H9 (cell line): Measurements from ENCODE around the gene SUPT20HL1. TPM values are rescaled to one million over a fixed set of nuclear protein-coding genes. Genes with fewer than 3 reads are reported as not detected.

ENCODE experiments used
- DNase-seq: peaks from one replicate; pipeline ENCODE4 v3.0.0-alpha.2; 2017
- H2AFZ ChIP-seq: one replicate; pipeline ENCODE4 v1.6.1; 2013; ENCODE audit warnings: mild to moderate bottlenecking, low read length, control low read depth, moderate library complexity
- H2AK5ac ChIP-seq: 2 replicates; pipeline ENCODE4 v1.6.1; 2013; ENCODE audit warnings: low read length, control low read depth, mixed read lengths; ENCODE audit not compliant: insufficient read length
- H2BK120ac ChIP-seq: one replicate; pipeline ENCODE4 v1.6.1; 2013; ENCODE audit warnings: low read depth, mild to moderate bottlenecking, low read length, control low read depth, inconsistent platforms; ENCODE audit not compliant: poor library complexity, severe bottlenecking
- H2BK12ac ChIP-seq: 2 replicates; pipeline ENCODE4 v1.6.1; 2013; ENCODE audit warnings: low read length, control low read depth, mixed read lengths, low read depth; ENCODE audit not compliant: insufficient read length
- H2BK15ac ChIP-seq: 2 replicates; pipeline ENCODE4 v1.6.1; 2013; ENCODE audit warnings: low read depth, low read length, control low read depth
- H2BK20ac ChIP-seq: one replicate; pipeline ENCODE4 v1.6.1; 2013; ENCODE audit warnings: low read depth, mild to moderate bottlenecking, low read length, control low read depth, inconsistent platforms; ENCODE audit not compliant: poor library complexity, severe bottlenecking
- H2BK5ac ChIP-seq: 2 replicates; pipeline ENCODE4 v1.6.1; 2013; ENCODE audit warnings: low read length, control low read depth, mixed read lengths; ENCODE audit not compliant: insufficient read length
- H3K14ac ChIP-seq: 2 replicates; pipeline ENCODE4 v1.6.1; 2013; ENCODE audit warnings: low read length, control low read depth; ENCODE audit not compliant: insufficient read depth
- H3K18ac ChIP-seq: 2 replicates; pipeline ENCODE4 v1.6.1; 2013; ENCODE audit warnings: low read depth, mild to moderate bottlenecking, mixed read lengths, low read length, control low read depth; ENCODE audit not compliant: insufficient read length
- H3K23ac ChIP-seq: 2 replicates; pipeline ENCODE4 v1.6.1; 2013; ENCODE audit warnings: low read length, control low read depth, mixed read lengths, low read depth; ENCODE audit not compliant: insufficient read length
- H3K23me2 ChIP-seq: 2 replicates; pipeline ENCODE4 v1.6.1; 2013; ENCODE audit warnings: low read depth, mild to moderate bottlenecking, mixed read lengths, low read length, control low read depth; ENCODE audit not compliant: insufficient read length, poor library complexity, severe bottlenecking
- H3K27ac ChIP-seq: 2 replicates; pipeline ENCODE4 v1.5.1; 2013; ENCODE audit warnings: low read length, control low read depth, mixed read lengths, low read depth; ENCODE audit not compliant: insufficient read length
- H3K27me3 ChIP-seq: 2 replicates; pipeline ENCODE4 v1.6.1; 2013; ENCODE audit warnings: low read length, control low read depth, inconsistent platforms; ENCODE audit not compliant: insufficient read depth
- H3K4ac ChIP-seq: 2 replicates; pipeline ENCODE4 v1.6.1; 2013; ENCODE audit warnings: low read depth, mild to moderate bottlenecking, control low read depth, inconsistent platforms, low read length, moderate library complexity
- H3K4me1 ChIP-seq: 2 replicates; pipeline ENCODE4 v1.6.1; 2013; ENCODE audit warnings: low read length, control low read depth, inconsistent platforms; ENCODE audit not compliant: insufficient read depth
- H3K4me2 ChIP-seq: 2 replicates; pipeline ENCODE4 v1.6.1; 2013; ENCODE audit warnings: low read length, control low read depth, mixed read lengths; ENCODE audit not compliant: insufficient read length, insufficient read depth
- H3K56ac ChIP-seq: 2 replicates; pipeline ENCODE4 v1.6.1; 2013; ENCODE audit warnings: low read depth, mild to moderate bottlenecking, mixed read lengths, low read length, control low read depth; ENCODE audit not compliant: insufficient read length
- H3K79me1 ChIP-seq: 2 replicates; pipeline ENCODE4 v1.6.1; 2013; ENCODE audit warnings: low read depth, mild to moderate bottlenecking, moderate library complexity, low read length, control low read depth, inconsistent platforms; ENCODE audit not compliant: insufficient read depth, poor library complexity, severe bottlenecking
- H3K79me2 ChIP-seq: 2 replicates; pipeline ENCODE4 v1.6.1; 2013; ENCODE audit warnings: low read length, control low read depth, inconsistent platforms; ENCODE audit not compliant: insufficient read depth
- H3K9ac ChIP-seq: 2 replicates; pipeline ENCODE4 v1.6.1; 2013; ENCODE audit warnings: low read length, control low read depth, mixed read lengths; ENCODE audit not compliant: insufficient read length; ENCODE audit errors: extremely low read depth
- H3K9me3 ChIP-seq: one replicate; pipeline ENCODE4 v1.6.1; 2013; ENCODE audit warnings: low read depth, low read length, inconsistent platforms; ENCODE audit not compliant: control insufficient read depth
- H3T11ph ChIP-seq: one replicate; pipeline ENCODE4 v1.6.1; 2013; ENCODE audit warnings: mild to moderate bottlenecking, low read length, control low read depth, inconsistent platforms
- H4K20me1 ChIP-seq: one replicate; pipeline ENCODE4 v1.6.1; 2013; ENCODE audit not compliant: control insufficient read depth, insufficient read length, insufficient read depth
- H4K5ac ChIP-seq: 2 replicates; pipeline ENCODE4 v1.6.1; 2013; ENCODE audit warnings: low read depth, mild to moderate bottlenecking, mixed read lengths, low read length, control low read depth; ENCODE audit not compliant: insufficient read length
- H4K8ac ChIP-seq: replicated peaks from 2 replicates; pipeline ENCODE4 v1.6.1; 2013; ENCODE audit warnings: low read length, control low read depth, mixed read lengths, low read depth; ENCODE audit not compliant: insufficient read length
- H4K91ac ChIP-seq: 2 replicates; pipeline ENCODE4 v1.6.1; 2013; ENCODE audit warnings: low read depth, mild to moderate bottlenecking, moderate library complexity, mixed read lengths, low read length, control low read depth; ENCODE audit not compliant: insufficient read length
- H3K27ac Mint-ChIP-seq, 3 experiments: 2 replicates in 2 of 3; 3 replicates in 1 of 3; pipeline ENCODE4 v1.8.0; 2020 to 2021; ENCODE audit warnings: mixed read lengths in 3 of 3, mild to moderate bottlenecking in 1 of 3, moderate library complexity in 1 of 3
- H3K27me3 Mint-ChIP-seq: 2 replicates; pipeline ENCODE4 v1.8.0; 2021; ENCODE audit warnings: low read depth, mild to moderate bottlenecking, moderate library complexity, mixed read lengths
- H3K36me3 Mint-ChIP-seq, 3 experiments: 2 replicates in 2 of 3; 3 replicates in 1 of 3; pipeline ENCODE4 v1.8.0; 2020 to 2021; ENCODE audit warnings: low read depth in 3 of 3, mixed read lengths in 3 of 3; ENCODE audit not compliant: insufficient read depth in 1 of 3
- H3K4me1 Mint-ChIP-seq, 2 experiments: 2 replicates each; pipeline ENCODE4 v1.8.0; 2020; ENCODE audit warnings: mixed read lengths in 2 of 2
- H3K4me3 Mint-ChIP-seq, 2 experiments: 2 replicates in 1 of 2; 3 replicates in 1 of 2; pipeline ENCODE4 v1.8.0; 2020 to 2021; ENCODE audit warnings: mild to moderate bottlenecking in 2 of 2, mixed read lengths in 2 of 2, moderate library complexity in 1 of 2
- H3K9me3 Mint-ChIP-seq, 2 experiments: 2 replicates in 1 of 2; 3 replicates in 1 of 2; pipeline ENCODE4 v1.8.0; 2020; ENCODE audit warnings: mild to moderate bottlenecking in 2 of 2, mixed read lengths in 2 of 2, moderate library complexity in 1 of 2
- CTCF ChIP-seq: fragments of 200-600 bp; sonication (generic); conservative IDR thresholded peaks from 3 replicates; pipeline ENCODE4 v1.8.0; 2021; ENCODE audit warnings: antibody characterized with exemption, mild to moderate bottlenecking
- WGBS: extraction: QIAGEN DNeasy Blood & Tissue Kit; methylation state at CpG from one replicate; pipeline ENCODE4 v1.1.7; 2013; ENCODE audit warnings: missing lambda C conversion rate, low lambda C conversion rate, mixed read lengths; ENCODE audit not compliant: insufficient read length; ENCODE audit errors: extremely low coverage; 5-methylcytosine and 5-hydroxymethylcytosine counted together
- total RNA-seq: library from RNA; stranded (reverse); gene quantifications from 2 replicates; pipeline ENCODE4 v1.2.1, GENCODE V29; 2021

The SUPT20HL1 gene
- total RNA-seq, 1 experiment from 2014 or later: not detected

- H3K27ac Mint-ChIP-seq: peak overlapping the region in 2 of 3 experiments; percentile 27 to 94; a peak in 1 of 7 replicates
- Histone ChIP-seq H3K23me2 (no peaks in the 10 kb centered on the region), H3T11ph (no peak overlapping the region), H3K4ac (no peak overlapping the region), H4K20me1 (no peaks in the 10 kb centered on the region), H3K79me2 (no peaks in the 10 kb centered on the region), H2AK5ac (no peak overlapping the region), H2BK20ac (no peak overlapping the region), H3K14ac (no peak overlapping the region), H2BK12ac (no peak overlapping the region), H3K4me2 (no peak overlapping the region), H2BK120ac (no peak overlapping the region), H4K91ac (no peak overlapping the region), H3K9ac (no peak overlapping the region), H3K4me1 (peaks cover 16% of the 10 kb centered on the region; the same call in 1 of the 2 replicates), H3K23ac (no peak overlapping the region), H3K18ac (no peak overlapping the region), H4K8ac (no peak overlapping the region), H3K27ac (no peak overlapping the region), H2AFZ (no peak overlapping the region), H3K9me3 (no peaks in the 10 kb centered on the region), H3K79me1 (no peaks in the 10 kb centered on the region), H2BK15ac (no peak overlapping the region), H2BK5ac (no peak overlapping the region), H3K56ac (no peak overlapping the region), H3K27me3 (no peaks in the 10 kb centered on the region; the same call in 1 of the 2 replicates), H4K5ac (no peak overlapping the region)
- no peak overlapping the region for H3K4me3 Mint-ChIP-seq
- H3K27me3 Mint-ChIP-seq: peaks cover 9% of the 10 kb centered on the region
- TF ChIP-seq CTCF: no peak
- H3K4me1 Mint-ChIP-seq: peaks cover 60 to 70% of the 10 kb centered on the region in 2 experiments
- H3K9me3 Mint-ChIP-seq: peaks cover 0 to under 1% of the 10 kb centered on the region in 2 experiments; a peak in 2 of 5 replicates
- peaks cover 0 to 1% (median 0%) of the 10 kb centered on the region in 3 experiments; a peak in 2 of 7 replicates for H3K36me3 Mint-ChIP-seq
- WGBS: no CpG with 5 or more reads among the region's 6 CpGs
- DNase-seq: no peak
Measured at GRCh38 chrX:24378706-24379105, 18.3 kb downstream of the SUPT20HL1 start.
